Liver (tissue), 3 donors: ENCODE measurements around the gene BTN1A1.

Experiments
- FOXA2 ChIP-seq: IDR thresholded peaks from 2 replicates; pipeline ENCODE4 v1.6.1; 2016; ENCODE audit warnings: antibody characterized with exemption
- GABPA ChIP-seq, 2 donors: IDR thresholded peaks in 1 of 2; conservative IDR thresholded peaks in 1 of 2; 2 replicates each; pipeline ENCODE4 v1.6.1; 2016; ENCODE audit warnings: antibody characterized with exemption in 2 of 2, mild to moderate bottlenecking in 1 of 2, moderate library complexity in 1 of 2
- JUND ChIP-seq, 2 donors: IDR thresholded peaks; 2 replicates each; pipeline ENCODE4 v1.6.1; 2016; ENCODE audit warnings: antibody characterized with exemption in 2 of 2
- RAD21 ChIP-seq, 2 donors: IDR thresholded peaks; 2 replicates each; pipeline ENCODE4 v1.6.1; 2016; ENCODE audit warnings: antibody characterized with exemption in 2 of 2, mild to moderate bottlenecking in 2 of 2
- RXRA ChIP-seq, 2 donors: IDR thresholded peaks; 2 replicates each; pipeline ENCODE4 v1.6.1; 2017 to 2018; ENCODE audit warnings: antibody characterized with exemption in 2 of 2, mild to moderate bottlenecking in 1 of 2
- SP1 ChIP-seq: IDR thresholded peaks from 2 replicates; pipeline ENCODE4 v1.6.1; 2018; ENCODE audit warnings: antibody characterized with exemption, mild to moderate bottlenecking
- YY1 ChIP-seq: IDR thresholded peaks from 2 replicates; pipeline ENCODE4 v1.6.1; 2016; ENCODE audit warnings: antibody characterized with exemption, mild to moderate bottlenecking
- TF ChIP-seq, protein P1 (sequence below): fragments of 150-350 bp; IDR thresholded peaks from 2 replicates; pipeline ENCODE4 v1.5.1; 2017; ENCODE audit warnings: improper control_type of control experiment, low read depth, low read length; ENCODE audit not compliant: missing input control
- TF ChIP-seq, protein P2 (sequence below): IDR thresholded peaks from 2 replicates; pipeline ENCODE4 v1.6.1; 2016; ENCODE audit warnings: antibody characterized with exemption
- donor health status: healthy.
- donor health status: healthy.

DNA sequence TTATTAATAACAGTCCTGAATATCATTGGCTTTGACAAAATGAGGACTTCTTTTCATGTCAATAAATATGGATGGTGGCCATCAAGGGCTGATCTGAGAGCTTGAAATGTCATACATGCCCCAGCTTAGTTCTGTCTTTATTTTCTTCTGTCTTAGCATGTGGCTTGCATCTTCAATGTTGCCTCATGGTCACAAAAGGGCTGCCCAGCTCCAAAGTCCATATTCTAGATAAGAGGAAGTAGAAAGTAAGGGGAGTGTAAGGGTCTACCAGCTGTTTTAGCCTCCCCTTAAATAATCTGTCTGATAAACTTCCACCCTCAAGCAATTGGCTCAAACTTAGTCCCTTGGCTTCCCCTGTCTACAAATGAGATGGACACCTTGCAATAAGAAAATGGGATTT is 28.1 kb upstream of the BTN1A1 start:
- TF ChIP-seq, protein P1, sequence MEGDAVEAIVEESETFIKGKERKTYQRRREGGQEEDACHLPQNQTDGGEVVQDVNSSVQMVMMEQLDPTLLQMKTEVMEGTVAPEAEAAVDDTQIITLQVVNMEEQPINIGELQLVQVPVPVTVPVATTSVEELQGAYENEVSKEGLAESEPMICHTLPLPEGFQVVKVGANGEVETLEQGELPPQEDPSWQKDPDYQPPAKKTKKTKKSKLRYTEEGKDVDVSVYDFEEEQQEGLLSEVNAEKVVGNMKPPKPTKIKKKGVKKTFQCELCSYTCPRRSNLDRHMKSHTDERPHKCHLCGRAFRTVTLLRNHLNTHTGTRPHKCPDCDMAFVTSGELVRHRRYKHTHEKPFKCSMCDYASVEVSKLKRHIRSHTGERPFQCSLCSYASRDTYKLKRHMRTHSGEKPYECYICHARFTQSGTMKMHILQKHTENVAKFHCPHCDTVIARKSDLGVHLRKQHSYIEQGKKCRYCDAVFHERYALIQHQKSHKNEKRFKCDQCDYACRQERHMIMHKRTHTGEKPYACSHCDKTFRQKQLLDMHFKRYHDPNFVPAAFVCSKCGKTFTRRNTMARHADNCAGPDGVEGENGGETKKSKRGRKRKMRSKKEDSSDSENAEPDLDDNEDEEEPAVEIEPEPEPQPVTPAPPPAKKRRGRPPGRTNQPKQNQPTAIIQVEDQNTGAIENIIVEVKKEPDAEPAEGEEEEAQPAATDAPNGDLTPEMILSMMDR, result no peak
- no peak for TF ChIP-seq RAD21 (IDR thresholded peaks at IDR 0.05)
- TF ChIP-seq JUND (IDR thresholded peaks at IDR 0.05), result no peak
- TF ChIP-seq, protein P2, sequence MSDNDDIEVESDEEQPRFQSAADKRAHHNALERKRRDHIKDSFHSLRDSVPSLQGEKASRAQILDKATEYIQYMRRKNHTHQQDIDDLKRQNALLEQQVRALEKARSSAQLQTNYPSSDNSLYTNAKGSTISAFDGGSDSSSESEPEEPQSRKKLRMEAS, result no peak
- TF ChIP-seq SP1, result no peak
- no peak for TF ChIP-seq YY1
- no peak for TF ChIP-seq GABPA (IDR thresholded peaks at IDR 0.05 in 1 of 2, conservative IDR thresholded peaks at IDR 0.05 in 1 of 2)
- no peak for TF ChIP-seq RXRA (IDR thresholded peaks at IDR 0.05)
- no peak for TF ChIP-seq FOXA2
